GM12873 (cell line): Measurements from ENCODE around the gene CDC42EP4.

Source experiments
- CTCF ChIP-seq: IDR thresholded peaks from 2 replicates; pipeline ENCODE4 v1.5.1; 2012; ENCODE audit warnings: low read depth, mild to moderate bottlenecking, moderate library complexity, low read length, control low read depth; ENCODE audit not compliant: insufficient read depth; ENCODE audit errors: missing control alignments

The CDC42EP4 gene

DNA sequence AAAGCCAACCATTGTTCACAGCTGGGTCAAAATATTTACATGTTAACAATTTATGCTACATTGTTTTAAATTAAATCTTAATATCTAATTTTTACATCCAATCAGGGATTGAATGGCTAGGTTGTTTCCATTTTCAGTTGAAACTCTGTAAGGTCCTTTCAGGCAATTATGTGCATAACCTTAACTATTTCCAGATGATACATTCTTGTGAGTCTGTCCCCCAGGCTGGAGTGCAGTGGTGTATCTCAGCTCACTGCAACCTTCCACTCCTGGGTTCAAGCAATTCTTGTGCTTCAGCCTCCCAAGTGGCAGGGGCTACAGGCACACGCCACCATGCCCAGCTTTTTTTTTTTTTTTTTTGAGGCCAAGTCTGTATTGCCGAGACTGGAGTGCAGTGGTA lies 10.4 kb downstream of the CDC42EP4 start:
- no peak for TF ChIP-seq CTCF

- no peak for TF ChIP-seq CTCF
These were observed 11.4 kb downstream of the CDC42EP4 start for GRCh38 chr17:73300392-73300791.

DNA sequence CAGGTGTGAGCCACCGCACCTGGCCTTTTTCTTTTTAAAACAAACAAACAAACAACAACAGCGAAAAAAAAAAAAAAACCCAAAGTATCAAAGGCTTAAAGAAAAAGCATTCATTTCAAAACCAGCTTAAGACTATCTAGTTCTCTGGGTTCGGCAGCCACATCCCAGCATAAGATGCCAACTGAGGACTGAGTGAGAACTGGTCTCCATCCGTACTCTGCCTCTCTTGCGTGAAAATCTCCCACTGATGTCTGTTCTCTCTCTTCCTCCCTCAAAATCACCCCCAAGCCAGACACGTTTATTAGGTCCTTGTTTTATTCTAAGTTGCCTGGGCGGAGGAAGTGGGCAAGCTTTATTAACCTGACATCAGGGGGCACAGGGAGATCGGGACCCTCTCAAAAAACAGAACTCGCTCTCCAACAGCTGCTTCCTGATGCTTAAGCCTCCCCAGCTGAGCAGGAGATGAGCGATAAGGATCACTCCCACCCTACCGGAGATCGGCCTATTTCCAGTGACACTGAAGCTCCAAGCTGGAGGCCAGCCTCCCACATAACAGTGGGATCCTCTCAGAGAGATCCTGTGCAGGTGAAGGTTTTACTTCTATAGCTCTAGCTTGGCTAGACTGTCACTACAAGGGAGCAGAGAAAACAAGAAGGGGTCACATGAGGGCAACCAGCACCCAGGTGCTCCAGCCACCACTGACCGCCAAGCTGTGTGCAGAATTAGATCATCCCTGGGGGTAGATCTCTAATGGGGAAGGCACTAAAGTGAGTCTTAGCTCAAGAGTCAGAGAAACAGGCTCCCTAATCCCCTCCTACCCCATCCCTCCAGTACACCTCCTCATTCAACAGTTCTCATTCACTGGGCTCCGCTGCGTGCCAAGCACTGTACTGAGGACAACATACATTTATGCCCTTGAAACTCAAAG lies 13.6 kb downstream of the CDC42EP4 start:
- TF ChIP-seq CTCF: no peak

DNA sequence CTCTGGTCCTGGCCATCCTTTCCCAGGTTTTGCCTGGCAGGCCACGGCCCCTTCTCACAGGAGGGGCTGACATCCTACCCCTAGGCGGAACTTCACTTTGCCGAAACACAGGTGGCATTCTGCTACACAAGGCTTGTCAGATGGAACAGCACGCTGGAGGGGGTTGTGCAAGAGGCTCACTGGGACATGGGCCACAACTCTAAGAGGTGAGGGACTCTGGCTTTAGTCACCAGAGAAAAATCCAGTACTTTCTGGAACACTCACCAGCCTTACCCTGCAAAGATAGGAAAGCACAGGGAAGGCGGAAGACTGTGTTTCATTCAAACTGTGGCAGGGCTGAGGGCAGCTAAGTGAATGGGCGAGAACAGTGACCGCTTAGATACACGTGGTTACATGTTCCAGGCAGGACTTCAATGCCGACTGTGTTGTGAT lies 18.3 kb downstream of the CDC42EP4 start:
- no peak for TF ChIP-seq CTCF

GRCh38 chr17:73293031-73293430 lies 18.8 kb downstream of the CDC42EP4 start:
- TF ChIP-seq CTCF: no peak

- TF ChIP-seq CTCF: no peak
These were observed 19.7 kb downstream of the CDC42EP4 start for GRCh38 chr17:73292031-73292531.

DNA sequence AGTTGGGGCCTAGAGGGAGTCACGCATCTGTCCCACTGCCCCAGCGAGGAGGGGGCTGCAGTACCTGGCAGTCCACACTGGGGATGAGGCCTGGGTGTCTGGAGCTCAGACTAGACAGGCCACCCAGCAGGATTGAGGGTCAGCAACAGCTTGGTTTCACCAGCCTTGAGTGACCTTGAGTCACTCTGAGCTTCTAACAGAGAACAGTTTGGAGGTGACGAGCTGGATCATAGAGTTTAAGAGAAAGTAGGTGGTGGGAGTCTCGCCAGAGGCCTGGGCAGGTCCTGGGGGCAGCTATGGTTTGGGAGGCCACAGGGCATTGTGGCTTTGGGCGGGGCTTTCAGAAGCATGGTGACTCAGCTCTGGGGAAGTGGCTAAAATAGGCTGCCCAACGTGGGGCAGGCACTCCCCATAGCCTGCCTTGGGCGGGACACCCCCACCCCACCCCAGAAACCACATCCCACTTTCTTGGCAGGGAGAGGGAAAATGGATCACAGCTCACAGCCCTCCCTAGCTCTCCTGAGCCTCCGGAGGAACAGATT lies 20.5 kb downstream of the CDC42EP4 start:
- TF ChIP-seq CTCF: no peak
